Measurements from ENCODE around the gene FAM170B.

The FAM170B gene

DNA sequence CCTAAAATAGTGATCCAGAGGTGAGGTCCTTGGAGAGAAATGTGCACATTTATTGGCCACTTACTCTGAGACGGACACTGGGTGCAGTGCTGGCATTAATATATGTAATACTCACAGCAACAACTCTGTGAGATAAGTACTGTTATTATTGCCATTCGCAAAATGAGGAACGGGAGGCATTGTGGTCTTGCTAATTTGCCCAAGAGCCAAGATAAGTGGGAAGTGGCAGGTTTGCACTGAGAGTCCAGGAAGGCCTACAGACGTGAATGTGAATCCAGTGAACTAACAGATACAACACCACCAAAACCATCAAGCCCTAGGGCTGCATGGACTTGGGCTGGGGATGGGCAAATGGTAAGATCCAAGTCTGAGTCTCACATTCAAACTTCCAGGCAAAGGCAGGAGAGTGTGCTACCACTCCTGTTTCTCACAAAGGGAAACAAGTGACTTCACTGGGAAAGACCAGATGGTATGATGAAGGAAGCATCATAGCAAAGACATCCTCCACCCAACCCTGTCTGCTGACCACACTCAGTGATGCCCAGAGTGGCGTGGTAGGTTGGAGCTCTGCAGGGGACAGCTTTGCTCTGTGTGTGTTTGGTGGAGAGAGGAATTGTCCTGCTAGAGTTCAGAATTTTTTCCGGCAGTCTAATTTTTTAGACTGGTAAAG, 35.1 kb upstream of the FAM170B start:
- DNase-seq (ENCODE audit: low spot score) = peak; percentile 46

DNA sequence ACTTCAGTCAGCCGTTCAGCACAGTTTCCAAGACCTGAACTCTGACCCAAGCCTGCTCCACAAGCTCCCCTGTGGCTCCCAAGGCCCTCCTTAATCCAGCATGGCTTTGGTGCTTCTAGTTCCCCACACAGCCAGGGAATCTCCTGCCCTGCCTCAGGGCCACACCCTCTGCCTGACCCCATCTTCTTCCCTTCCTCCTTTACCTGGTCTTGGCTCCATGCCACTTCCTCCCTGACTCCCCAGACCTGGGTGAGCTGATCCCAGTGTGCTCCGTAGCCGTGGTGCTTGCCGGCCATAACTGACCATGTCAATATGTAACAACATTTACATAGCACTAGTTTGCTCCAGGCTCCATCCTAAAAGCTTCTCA, 34.3 kb upstream of the FAM170B start:
- no peak for DNase-seq (ENCODE audit: low spot score)

DNA sequence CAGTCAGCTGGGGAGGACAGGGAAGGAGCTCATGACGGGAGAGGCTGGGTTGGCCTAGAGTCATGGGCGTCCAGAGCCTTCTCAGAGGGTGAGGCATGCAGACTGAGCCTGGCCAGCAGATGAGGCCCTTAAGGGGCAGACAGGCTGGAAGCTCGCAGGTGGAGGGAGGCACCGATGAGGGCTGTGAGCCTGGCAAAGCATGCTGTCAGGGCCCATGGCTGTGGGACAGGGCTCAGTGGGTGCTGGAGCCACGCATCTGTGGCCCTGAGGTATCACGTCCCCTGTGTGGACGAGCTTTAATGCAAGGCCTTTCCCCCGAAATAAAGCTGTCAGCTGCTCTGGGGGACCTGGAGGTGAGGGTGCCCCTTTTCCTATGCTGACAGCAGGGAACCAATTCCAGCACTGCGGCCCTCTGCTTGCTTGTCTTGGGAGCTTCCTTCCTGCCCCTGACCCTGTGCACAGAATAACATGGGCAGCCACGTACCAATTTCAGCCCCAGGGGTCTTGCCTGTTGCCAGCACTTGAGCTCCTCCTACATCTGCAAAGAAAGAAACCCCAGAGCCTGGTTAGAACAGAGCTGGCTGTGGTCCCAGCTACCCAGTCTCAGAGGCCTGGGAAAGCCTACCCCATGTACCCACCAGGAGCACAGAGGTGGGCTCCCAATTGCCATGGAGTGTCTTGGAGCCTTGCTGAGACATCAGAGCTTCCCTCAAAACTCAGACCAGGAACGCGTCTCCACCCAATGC, 33.8 kb upstream of the FAM170B start:
- no peak for DNase-seq (ENCODE audit: low spot score)

DNA sequence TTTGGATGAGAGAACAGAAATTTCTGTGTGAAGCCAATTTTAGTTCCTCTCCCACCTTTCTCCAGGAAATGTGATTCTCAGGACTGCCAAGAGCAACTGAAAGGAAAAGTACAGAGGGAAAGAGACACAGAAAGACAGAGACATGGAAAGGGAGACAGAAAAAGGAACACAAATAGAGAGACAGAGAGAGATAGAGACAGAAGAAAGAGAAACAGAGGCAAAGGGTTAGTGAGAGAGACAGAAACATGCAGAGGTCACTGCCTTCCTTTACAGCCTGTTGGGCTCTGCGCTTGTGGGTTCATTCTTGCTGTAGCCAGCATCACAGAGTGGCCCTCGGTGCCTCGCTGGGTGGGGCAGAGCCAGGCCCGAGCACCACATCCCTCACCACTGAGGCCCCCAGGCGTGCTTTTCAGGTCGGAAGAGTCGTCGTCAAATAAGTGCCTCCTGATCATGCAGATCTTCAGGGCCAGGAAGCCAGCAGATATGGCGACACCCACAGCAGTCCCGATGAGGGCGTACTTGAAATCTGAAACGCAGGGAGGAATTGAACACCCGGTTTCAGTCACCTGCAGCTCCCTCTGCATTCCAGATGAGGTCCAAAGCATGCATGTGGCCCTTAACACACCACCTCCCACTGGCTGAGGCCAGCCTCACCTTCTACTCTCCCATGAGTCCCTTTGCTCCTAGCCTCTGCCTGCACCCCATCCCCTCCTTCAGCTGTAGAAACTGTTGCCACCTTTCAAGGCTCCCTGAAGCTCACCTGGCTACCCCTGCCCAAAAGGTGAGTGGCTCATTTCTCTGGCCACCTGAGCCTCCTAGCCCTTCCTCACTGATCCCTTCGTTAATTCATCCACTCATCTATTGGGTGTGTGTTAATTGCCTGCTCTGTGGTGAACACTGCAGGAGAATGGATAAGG, 32.9 kb upstream of the FAM170B start:
- no peak for DNase-seq (ENCODE audit: low spot score)

DNA sequence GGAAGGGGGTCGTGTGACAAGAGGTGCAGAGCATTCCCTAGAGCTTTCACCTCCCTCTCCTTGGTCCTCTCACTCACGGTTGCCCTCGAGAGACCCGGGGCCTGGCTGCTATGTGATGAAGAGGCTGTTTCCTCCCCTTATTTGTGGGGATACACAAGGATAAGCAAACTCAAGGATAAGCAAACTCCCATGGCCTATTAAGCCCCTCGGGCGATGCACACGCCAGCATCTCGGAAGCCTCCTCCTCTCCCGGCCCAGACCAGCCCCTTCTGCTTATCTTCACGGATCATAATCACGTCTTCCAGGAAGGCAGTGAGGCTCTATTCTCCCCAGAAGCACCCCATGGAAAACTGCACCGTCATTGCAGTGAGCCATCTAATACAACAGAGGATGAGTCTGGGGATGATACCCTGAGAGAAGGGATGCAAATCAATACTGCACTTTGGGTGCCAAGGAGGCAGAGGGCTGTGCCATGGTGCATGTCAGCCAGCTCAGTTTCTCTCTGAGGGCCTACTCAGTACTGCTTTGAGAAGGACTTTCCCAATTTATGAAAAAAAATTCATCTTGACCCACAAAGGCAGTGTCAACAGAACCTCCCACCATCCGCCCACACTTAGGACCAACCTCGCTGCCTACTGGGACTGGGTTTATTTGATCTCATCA, 32.1 kb upstream of the FAM170B start:
- no peak for DNase-seq (ENCODE audit: low spot score)

DNA sequence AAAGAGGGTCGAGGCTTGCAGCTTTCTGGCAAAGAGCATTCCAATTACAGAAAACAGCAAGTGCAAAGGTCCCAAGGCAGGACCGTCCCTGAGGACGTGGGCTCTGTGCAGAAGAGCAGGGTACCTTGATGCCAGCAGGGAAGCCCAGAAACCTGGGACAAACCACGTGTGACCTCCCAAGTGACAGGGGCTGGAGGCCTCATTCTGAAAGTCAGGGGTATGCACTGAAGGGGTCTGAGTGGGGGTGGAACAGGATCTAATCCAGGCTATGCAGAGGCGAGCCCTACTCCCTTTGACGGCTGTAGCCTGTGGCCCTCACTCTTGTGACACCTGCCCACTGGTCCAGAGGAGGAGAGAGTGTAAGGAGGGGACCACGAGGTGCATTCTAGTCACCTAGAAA, 31.4 kb upstream of the FAM170B start:
- no peak for DNase-seq (ENCODE audit: low spot score)

DNA sequence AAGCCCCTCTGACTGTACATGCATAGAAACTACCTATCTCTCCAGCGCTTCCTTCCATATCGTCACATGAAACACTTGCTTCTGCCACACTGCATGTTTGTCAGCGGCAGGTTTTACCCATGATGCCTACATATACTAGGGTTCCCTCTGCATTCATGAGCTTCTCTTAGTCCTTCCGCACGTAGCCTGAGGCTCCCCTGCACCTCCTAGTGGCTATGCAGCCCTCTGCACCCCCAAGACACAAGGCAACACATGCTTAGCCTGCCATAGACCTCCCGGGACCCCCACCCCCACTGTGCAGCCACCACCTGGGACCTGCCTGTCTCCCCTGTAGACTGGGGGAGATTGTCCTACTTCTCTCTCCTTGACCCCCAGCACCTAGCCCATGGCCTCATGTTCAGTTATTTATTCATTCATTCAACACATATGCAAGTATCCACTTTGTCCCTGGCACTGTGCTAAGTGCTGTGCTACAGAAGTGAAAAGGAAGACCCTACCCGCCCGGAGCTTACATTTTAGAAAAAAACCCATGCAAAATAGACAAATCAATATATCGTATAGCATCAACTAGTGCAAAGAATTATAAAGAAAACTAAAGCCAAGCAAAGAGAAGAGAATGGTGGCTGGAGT, 30.9 kb upstream of the FAM170B start:
- no peak for DNase-seq (ENCODE audit: low spot score)

DNA sequence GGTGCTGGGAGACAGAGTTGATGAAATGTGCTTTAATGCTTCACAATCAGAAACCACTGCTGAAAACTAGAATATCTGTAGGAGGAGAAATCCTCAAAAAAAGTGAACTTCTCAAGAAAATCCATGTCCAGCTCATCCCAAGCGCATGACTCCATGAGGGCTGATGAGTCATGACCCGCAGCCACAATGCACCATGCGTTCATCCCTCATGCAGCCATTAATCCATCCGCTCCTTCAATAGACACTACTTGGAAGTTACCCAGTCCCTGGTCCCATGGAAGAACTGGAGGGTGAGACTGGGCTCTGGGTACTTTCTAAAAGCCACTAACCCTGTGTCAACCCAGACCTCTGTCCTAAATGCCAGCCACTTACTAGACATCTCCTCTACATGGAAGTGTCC, 29.9 kb upstream of the FAM170B start:
- DNase-seq (ENCODE audit: low spot score) = peak; percentile 72

DNA sequence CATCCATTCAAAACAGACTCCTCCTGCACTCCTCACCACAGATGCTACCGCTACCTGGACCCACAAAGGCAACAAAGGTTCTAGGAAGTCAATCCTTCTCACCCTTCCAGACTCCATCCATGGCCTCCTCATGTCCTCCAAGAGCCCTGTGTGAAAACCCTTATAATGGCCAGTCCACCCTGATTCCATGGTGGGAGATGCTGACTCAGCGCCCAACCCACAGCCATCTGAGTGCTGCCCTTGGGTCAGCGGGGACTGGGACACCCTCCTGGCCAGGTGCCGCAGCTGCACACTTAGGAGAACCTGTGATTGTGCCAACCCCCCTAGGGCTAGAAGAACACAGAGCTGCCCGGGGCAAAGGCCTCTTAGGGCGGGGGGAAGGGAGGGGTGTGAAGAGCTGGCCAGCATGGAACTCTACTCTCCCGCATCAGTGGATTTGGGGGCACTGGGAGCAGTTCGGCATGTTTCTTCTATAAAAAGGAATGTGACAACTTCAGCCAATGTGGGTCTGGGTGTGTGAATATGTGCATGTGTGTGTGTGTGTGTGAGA, 29.0 kb upstream of the FAM170B start:
- no peak for DNase-seq (ENCODE audit: low spot score)

DNA sequence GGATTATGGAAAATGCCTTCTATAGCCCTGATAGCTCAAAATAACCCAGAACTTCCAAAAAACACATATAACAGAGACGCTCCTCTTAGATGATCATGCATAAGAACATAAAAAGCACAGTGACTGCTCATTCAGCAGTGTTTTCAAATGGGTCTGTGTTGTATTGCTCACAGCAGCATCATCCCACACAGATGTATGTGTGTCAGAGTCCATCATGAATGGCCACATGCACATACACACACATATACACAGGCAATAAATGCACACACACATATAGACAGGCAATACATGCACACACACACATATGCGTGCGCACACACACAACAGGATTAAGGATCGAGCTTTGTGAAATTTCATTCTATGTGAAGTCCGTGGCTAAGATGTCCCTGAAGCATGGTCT, 28.2 kb upstream of the FAM170B start:
- DNase-seq (ENCODE audit: low spot score) = no peak

DNA sequence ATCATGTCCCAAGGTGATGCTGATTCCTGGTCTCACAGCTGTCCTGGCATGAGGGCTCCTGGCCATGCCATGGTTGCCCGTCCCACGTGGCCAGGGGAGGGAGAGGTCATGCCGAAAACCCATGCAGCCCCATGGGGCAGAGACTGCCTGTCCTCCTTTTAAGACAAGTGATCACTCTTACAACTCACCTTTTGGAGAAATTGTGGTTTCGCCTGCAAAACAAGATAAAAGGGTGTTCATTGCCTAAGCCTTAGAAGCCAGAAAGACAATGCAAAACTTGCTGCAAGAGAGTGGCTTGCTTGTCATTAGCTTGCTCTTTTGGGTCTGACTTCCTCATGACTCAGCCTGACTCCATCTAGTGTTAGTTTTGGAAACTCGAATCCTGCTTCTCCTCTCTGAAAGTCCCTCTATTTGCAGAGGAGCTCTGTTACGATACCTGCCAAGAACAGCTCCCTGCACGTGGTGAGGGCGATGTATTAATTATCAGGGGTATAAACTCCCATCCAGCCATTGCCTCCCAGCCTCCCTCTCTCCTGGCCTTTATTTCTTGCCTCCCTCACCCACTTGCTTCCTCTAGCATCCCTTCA, 27.7 kb upstream of the FAM170B start:
- peak; percentile 65 for DNase-seq (ENCODE audit: low spot score)

DNA sequence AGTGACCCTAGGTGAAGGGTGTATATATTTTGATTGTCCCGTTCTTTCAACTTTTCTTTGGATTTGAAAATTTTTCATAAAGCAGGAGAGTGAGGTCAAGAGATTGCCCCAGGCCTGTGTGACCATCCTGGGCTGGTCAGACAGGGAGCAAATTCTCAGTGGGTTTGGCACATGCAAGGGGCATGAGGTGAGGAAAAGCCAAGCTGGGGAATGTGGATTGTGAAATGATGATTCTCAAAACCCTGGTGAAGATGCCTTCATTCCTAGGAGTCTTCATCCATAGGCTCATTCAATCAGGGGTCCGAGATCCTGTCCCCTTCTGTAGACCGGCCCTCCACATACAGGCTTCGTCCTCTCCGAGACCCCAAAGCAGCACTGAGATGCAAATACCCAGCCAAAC, 27.0 kb upstream of the FAM170B start:
- DNase-seq (ENCODE audit: low spot score) = no peak

DNA sequence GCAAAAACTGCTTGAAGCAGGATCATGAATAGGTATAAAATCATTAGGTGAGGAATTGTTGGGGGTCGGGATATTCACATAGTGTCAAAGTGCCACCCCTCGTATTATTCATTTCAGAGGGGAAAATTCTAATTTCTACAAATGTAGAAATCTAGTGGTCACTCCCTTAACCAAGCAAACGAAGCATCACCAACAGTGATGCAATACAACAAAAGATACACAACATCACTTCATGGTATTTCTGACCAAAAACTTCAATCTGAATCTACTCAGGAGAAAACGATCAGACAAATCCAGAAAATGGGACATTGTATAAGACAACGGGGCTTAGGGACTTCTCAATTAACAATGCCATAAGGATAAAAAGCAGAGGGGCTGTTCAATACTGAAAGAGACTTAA, 26.3 kb upstream of the FAM170B start:
- no peak for DNase-seq (ENCODE audit: low spot score)

DNA sequence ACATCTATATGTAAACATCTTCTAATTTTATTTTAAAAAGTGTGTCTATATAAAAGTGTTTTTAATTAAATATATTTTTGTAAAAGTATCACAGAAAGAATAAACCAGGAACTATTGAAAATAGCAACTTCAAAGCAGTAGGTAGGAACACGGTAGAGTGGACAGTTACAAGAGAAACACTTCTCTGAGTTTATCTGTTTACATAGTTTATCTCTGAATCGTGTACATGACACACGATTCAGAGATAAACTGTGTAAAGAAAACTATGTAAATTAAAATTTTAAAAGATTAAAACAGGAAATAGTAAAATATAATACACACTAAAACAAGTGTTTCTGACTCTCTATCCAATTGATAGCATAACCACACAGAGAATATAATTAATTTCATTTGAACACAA, 25.1 kb upstream of the FAM170B start:
- DNase-seq (ENCODE audit: low spot score) = no peak

DNA sequence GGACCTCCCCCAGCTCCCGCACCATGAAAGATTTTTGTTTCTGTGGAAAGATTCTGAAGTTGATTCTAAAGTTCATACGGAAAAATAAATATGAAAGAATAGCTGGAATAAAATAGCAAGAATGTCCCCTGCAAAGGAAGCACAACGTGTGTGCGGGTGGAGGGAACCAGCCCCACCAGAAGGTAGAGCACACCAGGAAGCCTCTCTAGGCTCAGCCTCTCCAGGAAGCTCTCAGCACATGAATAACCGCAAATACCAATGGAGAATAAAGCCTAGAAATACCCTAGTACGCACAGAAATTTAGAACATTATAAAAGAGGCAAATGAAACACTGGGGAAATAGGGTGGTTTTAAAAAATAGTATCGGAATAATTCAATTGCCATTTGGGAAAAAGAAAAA, 24.6 kb upstream of the FAM170B start:
- DNase-seq (ENCODE audit: low spot score) = no peak

DNA sequence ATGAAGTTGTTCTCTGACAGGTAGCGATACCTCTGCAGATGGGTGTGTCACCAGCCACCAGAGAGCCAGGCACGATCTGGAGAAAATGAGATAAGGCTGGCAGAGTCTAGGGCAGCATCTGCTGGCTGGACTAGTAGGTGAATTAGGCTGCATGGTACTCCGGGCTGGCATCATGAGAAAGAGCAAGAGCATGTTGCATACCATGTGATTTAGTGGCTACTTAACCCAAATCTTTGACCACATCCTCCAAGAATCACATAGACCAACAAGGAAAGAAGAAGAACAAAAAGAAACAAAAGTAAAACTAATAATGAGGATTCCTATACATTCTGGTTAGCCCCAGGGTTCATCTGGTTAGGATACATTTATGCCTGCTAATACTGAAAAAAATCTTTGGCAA, 23.4 kb upstream of the FAM170B start:
- no peak for DNase-seq (ENCODE audit: low spot score)

DNA sequence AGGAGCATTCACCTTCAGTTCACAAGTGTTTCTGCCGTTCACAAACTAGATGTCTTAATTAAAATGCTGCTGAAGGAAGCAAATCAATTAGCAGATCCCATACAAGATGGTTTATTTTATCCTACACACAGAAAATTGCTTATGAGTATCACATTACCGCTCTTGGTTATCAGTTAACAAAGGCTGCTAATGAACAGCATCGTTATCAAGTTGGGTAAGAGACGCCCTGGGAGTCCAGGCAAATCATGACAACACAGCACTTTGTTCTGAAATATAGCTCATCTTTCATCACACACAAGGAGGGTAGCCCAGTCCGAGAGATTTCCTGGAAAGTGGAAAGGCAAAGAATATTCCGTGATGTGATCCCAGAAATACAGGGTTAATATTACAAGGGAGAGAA, 20.8 kb upstream of the FAM170B start:
- DNase-seq (ENCODE audit: low spot score) = no peak

DNA sequence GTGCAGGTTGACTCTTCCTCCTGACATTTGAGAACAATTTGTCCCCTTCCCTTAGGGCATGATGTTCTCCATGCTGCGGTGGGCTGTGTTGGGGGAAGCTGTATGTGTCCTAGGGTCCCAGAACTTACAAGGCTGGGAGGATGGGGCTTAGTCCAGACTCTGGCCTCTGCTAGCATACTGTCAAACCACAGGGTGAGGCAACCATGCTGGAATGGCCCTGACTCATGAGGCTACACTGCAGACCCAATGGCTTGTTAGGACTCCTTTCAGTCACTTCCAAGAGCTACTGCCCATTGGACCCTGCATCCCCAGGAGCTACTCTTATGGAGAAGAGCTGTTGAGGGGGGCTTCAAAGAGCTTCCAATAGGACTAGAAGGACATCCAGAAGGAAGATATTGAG, 20.1 kb upstream of the FAM170B start:
- peak; percentile 81 for DNase-seq (ENCODE audit: low spot score)

DNA sequence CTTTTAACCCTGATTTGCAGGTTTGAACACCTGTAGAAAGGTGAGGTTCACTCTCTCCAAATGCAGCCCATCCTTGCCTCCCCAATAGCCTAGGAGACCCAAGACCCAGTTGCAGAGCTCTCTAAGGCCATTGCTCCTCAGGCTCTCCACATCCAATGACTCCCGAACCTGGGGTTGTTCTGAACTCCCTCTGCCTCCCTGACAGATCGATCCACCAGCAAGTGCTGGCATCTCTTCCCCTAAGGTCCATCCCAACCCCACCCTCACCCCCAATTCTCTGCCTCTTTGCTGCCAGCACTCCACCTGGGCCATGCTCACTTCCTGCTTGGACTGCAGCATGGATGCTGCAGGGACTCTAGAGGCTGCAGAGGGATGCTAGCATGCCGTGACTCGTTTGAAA, 19.3 kb upstream of the FAM170B start:
- DNase-seq (ENCODE audit: low spot score) = no peak

DNA sequence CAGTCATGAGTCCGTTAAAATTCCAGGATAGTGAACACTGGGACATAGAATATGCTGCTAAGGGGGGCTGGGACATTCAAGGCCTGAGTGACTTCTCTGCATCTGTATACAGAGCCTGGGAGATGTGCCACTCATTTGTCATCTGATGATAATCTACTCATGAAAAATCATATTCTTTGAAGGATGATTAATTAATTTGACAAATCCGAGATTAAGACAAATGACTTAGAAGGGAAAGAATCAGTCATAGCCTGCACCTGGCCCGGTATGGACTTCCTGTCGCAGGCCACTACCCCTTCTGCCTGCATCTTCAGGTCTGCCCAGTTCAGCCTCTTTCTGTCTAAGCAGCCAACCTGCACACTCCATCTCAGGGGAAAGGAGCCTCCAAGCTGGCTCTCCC, 18.8 kb upstream of the FAM170B start:
- DNase-seq (ENCODE audit: low spot score) = no peak

DNA sequence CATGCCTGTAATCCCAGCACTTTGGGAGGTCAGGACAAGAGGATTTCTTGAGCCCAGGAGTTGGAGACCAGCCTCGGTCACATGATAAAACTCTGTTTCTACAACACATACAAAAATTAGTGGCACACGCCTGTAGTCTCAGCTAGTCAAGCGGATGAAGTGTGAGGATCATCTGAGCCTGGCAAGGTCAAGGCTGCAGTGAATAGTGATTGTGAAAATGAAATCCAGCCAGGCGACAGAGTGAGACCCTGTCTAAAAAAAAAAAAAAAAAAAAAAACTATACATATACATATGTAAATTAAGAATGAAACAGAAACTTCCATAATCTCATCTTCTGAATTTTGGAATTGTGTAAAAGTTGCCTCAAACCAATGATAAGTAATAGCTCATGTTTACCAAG, 18.2 kb upstream of the FAM170B start:
- no peak for DNase-seq (ENCODE audit: low spot score)

Data from AG08395 (cell line).